ENCODE data around the gene ATXN1L.

ATXN1L gene

DNA sequence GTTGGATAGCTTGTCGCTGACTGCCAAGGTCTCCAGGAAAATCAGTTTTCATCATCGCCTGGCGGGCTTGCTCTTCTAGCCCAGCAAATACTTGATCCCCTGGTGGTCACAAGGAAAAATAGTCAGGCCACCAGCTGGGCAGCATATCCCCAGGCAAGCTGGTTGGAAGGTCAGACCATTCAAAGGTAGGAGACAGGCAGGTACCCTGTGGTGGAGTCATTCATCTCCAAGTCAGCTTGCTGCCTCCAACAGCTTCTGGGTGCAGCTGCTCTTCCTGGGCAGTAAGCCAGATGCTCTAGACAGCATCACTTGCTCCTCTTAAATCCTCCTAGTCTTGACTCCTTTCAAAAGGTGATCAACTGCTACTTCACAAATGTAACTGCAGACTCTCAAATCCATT lies 22.2 kb downstream of the ATXN1L start:
- peaks cover 17 to 61% (median 33%) of the 10 kb centered on the region in 3 donors for H3K36me3 ChIP-seq
- H3K9me3 ChIP-seq = no peaks in the 10 kb centered on the region
- no peak overlapping the region for H3K27ac ChIP-seq
- H3K4me1 ChIP-seq = no peaks in the 10 kb centered on the region
- no peak for DNase-seq
- H3K4me3 ChIP-seq = no peak overlapping the region
- intact Hi-C loops (cut with DNase I; ENCODE audit: low total_unique reads) = no loop called here
- no peaks in the 10 kb centered on the region for H3K27me3 ChIP-seq
- TF ChIP-seq, protein P1, sequence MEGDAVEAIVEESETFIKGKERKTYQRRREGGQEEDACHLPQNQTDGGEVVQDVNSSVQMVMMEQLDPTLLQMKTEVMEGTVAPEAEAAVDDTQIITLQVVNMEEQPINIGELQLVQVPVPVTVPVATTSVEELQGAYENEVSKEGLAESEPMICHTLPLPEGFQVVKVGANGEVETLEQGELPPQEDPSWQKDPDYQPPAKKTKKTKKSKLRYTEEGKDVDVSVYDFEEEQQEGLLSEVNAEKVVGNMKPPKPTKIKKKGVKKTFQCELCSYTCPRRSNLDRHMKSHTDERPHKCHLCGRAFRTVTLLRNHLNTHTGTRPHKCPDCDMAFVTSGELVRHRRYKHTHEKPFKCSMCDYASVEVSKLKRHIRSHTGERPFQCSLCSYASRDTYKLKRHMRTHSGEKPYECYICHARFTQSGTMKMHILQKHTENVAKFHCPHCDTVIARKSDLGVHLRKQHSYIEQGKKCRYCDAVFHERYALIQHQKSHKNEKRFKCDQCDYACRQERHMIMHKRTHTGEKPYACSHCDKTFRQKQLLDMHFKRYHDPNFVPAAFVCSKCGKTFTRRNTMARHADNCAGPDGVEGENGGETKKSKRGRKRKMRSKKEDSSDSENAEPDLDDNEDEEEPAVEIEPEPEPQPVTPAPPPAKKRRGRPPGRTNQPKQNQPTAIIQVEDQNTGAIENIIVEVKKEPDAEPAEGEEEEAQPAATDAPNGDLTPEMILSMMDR (IDR thresholded peaks at IDR 0.05) = no peak

DNA sequence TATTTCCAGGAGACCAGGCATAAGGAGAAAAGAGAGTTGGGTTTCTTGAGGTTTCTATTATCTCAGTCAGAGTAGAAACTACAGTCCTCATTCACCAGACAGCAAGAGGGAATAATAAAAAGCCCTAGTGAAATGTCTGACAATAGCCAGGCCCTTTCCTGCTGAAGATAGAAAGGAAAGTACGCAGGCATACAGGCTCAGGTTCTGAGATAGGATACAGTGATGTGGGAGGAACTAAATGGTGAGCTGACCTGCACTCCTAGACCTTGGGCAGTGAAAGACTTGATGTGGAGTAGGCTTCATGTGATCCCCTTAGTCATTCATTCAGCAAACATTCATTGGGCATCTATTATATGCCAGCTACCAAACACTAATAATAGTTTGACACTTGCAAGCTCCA lies 23.3 kb downstream of the ATXN1L start:
- H3K4me1 ChIP-seq = no peaks in the 10 kb centered on the region

DNA sequence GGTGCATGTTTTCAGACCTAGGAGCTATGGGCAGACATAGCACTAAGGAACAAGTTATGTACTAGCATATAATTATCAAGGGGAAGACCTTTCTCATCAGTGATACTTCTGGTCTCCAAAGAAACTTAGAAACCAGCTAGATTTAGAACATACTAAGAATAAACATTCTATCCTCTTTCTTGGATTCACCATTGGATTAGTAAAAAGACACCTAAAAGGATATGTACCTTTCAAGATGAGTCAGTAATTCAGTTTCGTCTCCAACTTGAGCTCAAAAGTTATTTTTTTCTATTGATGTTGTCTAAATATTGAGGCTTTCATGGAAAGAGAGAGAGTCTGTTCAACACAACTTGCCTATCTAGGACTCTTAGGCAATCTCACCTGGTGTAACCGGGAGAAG lies 25.0 kb downstream of the ATXN1L start:
- Histone ChIP-seq H3K9me3 (no peaks in the 10 kb centered on the region), H3K27me3 (no peaks in the 10 kb centered on the region), H3K36me3 (peaks cover 3 to 54% (median 23%) of the 10 kb centered on the region in 3 donors), H3K4me3 (no peak overlapping the region), H3K4me1 (no peaks in the 10 kb centered on the region), H3K27ac (no peak overlapping the region)
- no peak for DNase-seq
- TF ChIP-seq, protein P1 (IDR thresholded peaks at IDR 0.05) = no peak
- intact Hi-C loops (cut with DNase I; ENCODE audit: low total_unique reads) = no loop called here

More for the DNA sequence above, 23.3 kb downstream of the ATXN1L start:
- Histone ChIP-seq H3K36me3 (peaks cover 6 to 53% (median 22%) of the 10 kb centered on the region in 3 donors), H3K27me3 (no peaks in the 10 kb centered on the region), H3K4me3 (no peak overlapping the region), H3K27ac (no peak overlapping the region), H3K9me3 (no peaks in the 10 kb centered on the region)
- TF ChIP-seq, protein P1 (IDR thresholded peaks at IDR 0.05) = no peak
- no peak for DNase-seq
- intact Hi-C loops (cut with DNase I; ENCODE audit: low total_unique reads) = no loop called here

DNA sequence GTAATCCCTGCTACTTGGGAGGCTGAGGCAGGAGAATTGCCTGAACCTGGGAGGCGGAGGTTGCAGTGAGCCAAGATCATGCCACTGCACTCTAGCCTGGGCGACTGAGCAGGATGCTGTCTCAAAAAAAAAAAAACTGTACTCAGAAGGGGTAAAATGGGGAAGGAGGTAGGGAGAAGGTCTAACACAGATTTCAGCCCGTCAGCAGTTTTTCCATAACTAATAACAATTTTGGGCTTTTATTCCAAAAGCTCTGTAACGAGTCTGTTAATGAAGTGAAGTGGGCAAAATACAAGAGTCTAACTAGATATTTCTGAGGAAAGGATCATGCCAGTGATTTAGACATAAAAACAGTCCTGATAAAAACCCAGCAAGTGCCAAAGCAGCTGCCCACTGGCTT lies 27.4 kb downstream of the ATXN1L start:
- Histone ChIP-seq H3K4me3 (no peak overlapping the region), H3K27ac (no peak overlapping the region), H3K36me3 (peaks cover 3 to 60% (median 33%) of the 10 kb centered on the region in 3 donors), H3K4me1 (no peaks in the 10 kb centered on the region), H3K27me3 (no peaks in the 10 kb centered on the region), H3K9me3 (no peaks in the 10 kb centered on the region)
- intact Hi-C loops (cut with DNase I; ENCODE audit: low total_unique reads) = no loop called here
- TF ChIP-seq, protein P1 (IDR thresholded peaks at IDR 0.05) = no peak
- no peak for DNase-seq

DNA sequence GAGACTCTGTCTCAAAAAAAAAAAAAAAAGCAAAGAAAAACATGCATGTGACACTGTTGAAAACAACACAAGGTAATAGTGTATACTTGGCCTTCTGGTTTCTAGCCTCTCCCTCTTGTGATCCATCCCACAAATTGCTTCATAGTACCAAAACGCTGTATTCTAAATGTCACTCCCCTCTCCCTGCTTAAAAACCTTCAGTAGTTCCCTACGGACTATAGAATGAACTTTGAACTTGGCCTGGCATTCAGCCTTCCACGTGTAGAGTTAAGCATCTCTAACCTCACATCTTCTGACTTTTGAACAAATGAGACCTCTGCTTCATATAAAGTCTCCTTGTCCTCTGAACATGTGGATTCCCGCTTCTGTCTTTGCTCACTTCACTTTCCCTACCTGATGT lies 33.1 kb downstream of the ATXN1L start:
- Histone ChIP-seq H3K27me3 (no peaks in the 10 kb centered on the region), H3K36me3 (peaks cover 3 to 64% (median 26%) of the 10 kb centered on the region in 3 donors), H3K4me1 (peaks cover 0 to 9% (median 2%) of the 10 kb centered on the region in 4 donors), H3K9me3 (no peaks in the 10 kb centered on the region), H3K4me3 (no peak overlapping the region), H3K27ac (no peak overlapping the region)
- TF ChIP-seq, protein P1 (IDR thresholded peaks at IDR 0.05) = no peak
- DNase-seq = no peak
- intact Hi-C loops (cut with DNase I; ENCODE audit: low total_unique reads) = no loop called here

DNA sequence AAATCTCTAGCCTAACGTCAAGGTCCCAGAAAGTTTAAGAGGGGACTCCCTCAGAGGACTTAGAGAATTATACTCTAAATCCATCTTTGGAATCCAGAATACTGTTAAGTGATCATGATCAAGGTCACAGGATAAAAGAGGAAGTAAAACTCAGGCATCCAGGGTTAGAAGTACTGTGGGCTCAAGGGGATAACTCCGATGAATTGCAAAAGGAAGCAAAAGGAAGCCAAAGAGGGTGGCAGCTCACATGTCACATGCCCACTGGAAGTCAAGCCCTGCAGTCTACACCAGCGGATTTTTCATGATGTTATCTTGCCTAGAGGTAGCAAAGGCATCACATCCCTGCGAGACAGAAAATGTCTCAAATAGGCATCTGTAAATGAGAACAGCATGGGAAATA lies 34.4 kb downstream of the ATXN1L start:
- peaks cover 0 to 52% (median 19%) of the 10 kb centered on the region in 3 donors for H3K36me3 ChIP-seq
- intact Hi-C loops (cut with DNase I; ENCODE audit: low total_unique reads) = loop anchor here (5.0 kb wide), 2 partner anchors 73 to 153 kb away; partner anchors contain the start of gene AP1G1
- no peaks in the 10 kb centered on the region for H3K9me3 ChIP-seq
- TF ChIP-seq, protein P1 (IDR thresholded peaks at IDR 0.05) = no peak
- no peaks in the 10 kb centered on the region for H3K27me3 ChIP-seq
- H3K4me1 ChIP-seq = peaks cover 0 to 9% (median 2%) of the 10 kb centered on the region in 4 donors
- no peak overlapping the region for H3K27ac ChIP-seq
- no peak for DNase-seq
- no peak overlapping the region for H3K4me3 ChIP-seq
